A673 (cell line): ENCODE results near the gene LRP4.

Experiments
- CTCF ChIP-seq: fragments of 300-800, 200-600 bp; sonication (generic); conservative IDR thresholded peaks from 2 replicates; pipeline ENCODE4 v1.5.1; 2017; ENCODE audit warnings: low read depth, mild to moderate bottlenecking, antibody characterized with exemption, low read length, moderate library complexity, mixed read lengths
- EZH2 ChIP-seq: fragments of 200-600 bp; sonication (generic); IDR thresholded peaks from 2 replicates; pipeline ENCODE4 v1.6.1; 2017; ENCODE audit warnings: borderline replicate concordance, low read depth, mild to moderate bottlenecking, mixed read lengths, antibody characterized with exemption, low read length; ENCODE audit not compliant: poor library complexity, severe bottlenecking

- TF ChIP-seq CTCF: no peak
- no peak for TF ChIP-seq EZH2
These were observed 3.4 kb downstream of the LRP4 start for GRCh38 chr11:46914910-46915309.
